ENCODE results near the gene CDK14. TPM values are rescaled to one million over a fixed set of nuclear protein-coding genes. Genes with fewer than 3 reads are reported as not detected.

Gene CDK14
- total RNA-seq, 2 experiments from 2014 or later = 0.05 to 0.27 TPM

- DNase-seq (no peak), ATAC-seq (no peak)
- Mint-ChIP-seq H3K9me3 (no peaks in the 10 kb centered on the region), H3K4me3 (no peak overlapping the region), H3K4me1 (ENCODE audit: low read depth) (no peaks in the 10 kb centered on the region), H3K27ac (no peak overlapping the region), H3K27me3 (no peaks in the 10 kb centered on the region), H3K36me3 (ENCODE audit: low read depth) (no peaks in the 10 kb centered on the region)
- CTCF ChIA-PET = no interaction called here
- intact Hi-C loops (cut with micrococcal nuclease) = no loop called here
- POLR2A ChIA-PET = no interaction called here
- TF ChIP-seq CTCF (IDR thresholded peaks at IDR 0.05) = no peak
Measured at GRCh38 chr7:90680484-90680883, 84.4 kb downstream of the CDK14 start.

- Mint-ChIP-seq H3K4me1 (ENCODE audit: low read depth) (no peaks in the 10 kb centered on the region), H3K27ac (no peak overlapping the region), H3K9me3 (no peaks in the 10 kb centered on the region), H3K4me3 (no peak overlapping the region), H3K36me3 (ENCODE audit: low read depth) (no peaks in the 10 kb centered on the region), H3K27me3 (no peaks in the 10 kb centered on the region)
- POLR2A ChIA-PET = no interaction called here
- intact Hi-C loops (cut with micrococcal nuclease) = no loop called here
- TF ChIP-seq CTCF (IDR thresholded peaks at IDR 0.05) = no peak
- CTCF ChIA-PET = no interaction called here
- DNase-seq (no peak), ATAC-seq (no peak)
Measured at GRCh38 chr7:90681336-90682022, 85.4 kb downstream of the CDK14 start.

GRCh38 chr7:90686146-90686545 is 90.0 kb downstream of the CDK14 start:
- no peak for ATAC-seq

GRCh38 chr7:90688810-90689209 is 92.7 kb downstream of the CDK14 start:
- Mint-ChIP-seq H3K4me3 (no peak overlapping the region), H3K9me3 (no peaks in the 10 kb centered on the region), H3K27ac (no peak overlapping the region), H3K27me3 (no peaks in the 10 kb centered on the region), H3K36me3 (ENCODE audit: low read depth) (no peaks in the 10 kb centered on the region), H3K4me1 (ENCODE audit: low read depth) (no peaks in the 10 kb centered on the region)
- DNase-seq (no peak), ATAC-seq (no peak)
- ChIA-PET POLR2A (no interaction called here), CTCF (no interaction called here)
- intact Hi-C loops (cut with micrococcal nuclease) = no loop called here
- TF ChIP-seq CTCF (IDR thresholded peaks at IDR 0.05) = no peak

More at GRCh38 chr7:90686146-90686545, 90.0 kb downstream of the CDK14 start:
- DNase-seq = no peak
- Mint-ChIP-seq H3K4me1 (ENCODE audit: low read depth) (no peaks in the 10 kb centered on the region), H3K36me3 (ENCODE audit: low read depth) (no peaks in the 10 kb centered on the region), H3K27me3 (no peaks in the 10 kb centered on the region), H3K9me3 (no peaks in the 10 kb centered on the region), H3K27ac (no peak overlapping the region), H3K4me3 (no peak overlapping the region)
- no peak for TF ChIP-seq CTCF (IDR thresholded peaks at IDR 0.05)
- ChIA-PET POLR2A (no interaction called here), CTCF (no interaction called here)
- intact Hi-C loops (cut with micrococcal nuclease) = no loop called here

GRCh38 chr7:90689260-90689659 is 93.1 kb downstream of the CDK14 start:
- intact Hi-C loops (cut with micrococcal nuclease) = no loop called here
- H3K4me3 Mint-ChIP-seq = no peak overlapping the region
- CTCF ChIA-PET = no interaction called here

More at GRCh38 chr7:90689260-90689659, 93.1 kb downstream of the CDK14 start:
- DNase-seq = no peak
- POLR2A ChIA-PET = no interaction called here
- no peak overlapping the region for H3K27ac Mint-ChIP-seq
- TF ChIP-seq CTCF (IDR thresholded peaks at IDR 0.05) = no peak
- no peaks in the 10 kb centered on the region for H3K36me3 Mint-ChIP-seq (ENCODE audit: low read depth)
- H3K4me1 Mint-ChIP-seq (ENCODE audit: low read depth) = no peaks in the 10 kb centered on the region
- no peaks in the 10 kb centered on the region for H3K27me3 Mint-ChIP-seq
- ATAC-seq = no peak
- no peaks in the 10 kb centered on the region for H3K9me3 Mint-ChIP-seq
